ENCODE results near the gene B4GALT3. TPM values are rescaled to one million over a fixed set of nuclear protein-coding genes. Genes with fewer than 3 reads are reported as not detected.
A peak's percentile ranks its signal among the peaks of the same experiment; 100 is the strongest.

Gene B4GALT3
- polyA plus RNA-seq, 3 donors = 16.8 to 50.3 (median 21.0) TPM

DNA sequence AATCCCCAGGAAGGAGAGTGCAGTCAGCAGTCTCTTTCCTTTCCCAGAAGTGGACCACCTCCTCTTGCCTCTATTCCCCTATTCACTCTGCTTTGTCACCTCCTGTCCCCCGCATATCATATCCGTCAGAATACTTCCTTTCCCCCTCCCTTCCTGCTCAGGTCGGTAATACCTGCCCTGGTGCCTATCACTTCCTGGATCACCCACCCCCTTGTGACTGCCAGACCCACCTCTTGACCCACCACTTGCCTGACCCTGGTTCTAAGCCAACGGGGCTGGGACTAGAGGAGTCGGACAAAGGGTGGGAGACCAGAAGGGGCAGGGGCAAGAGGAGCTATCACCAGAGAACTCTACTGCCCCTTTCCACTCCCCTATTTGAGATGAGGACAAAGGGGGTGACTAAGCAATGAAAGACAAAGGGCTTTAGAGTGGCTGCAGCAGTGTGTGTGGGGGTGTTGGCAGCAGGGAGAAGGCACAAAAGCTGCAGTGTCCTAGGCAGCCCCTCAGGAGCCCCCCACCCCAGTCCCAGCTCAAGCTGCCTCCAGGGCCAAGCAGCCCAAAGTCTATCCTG is 23.2 kb upstream of the B4GALT3 start:
- no peak for TF ChIP-seq CTCF (IDR thresholded peaks at IDR 0.05)
- Histone ChIP-seq H3K9me3 (replicated peaks in 1 of 2; ENCODE audit: control insufficient read depth in 1 of 2, insufficient read depth in 1 of 2, low read length in 2 of 2) (no peaks in the 10 kb centered on the region), H3K27me3 (ENCODE audit: control insufficient read depth in 2 of 2, insufficient read depth in 2 of 2, low read length in 2 of 2) (no peaks in the 10 kb centered on the region), H3K4me1 (ENCODE audit: control insufficient read depth in 1 of 2, insufficient read depth in 2 of 2, low read length in 2 of 2) (peaks cover 41 to 55% of the 10 kb centered on the region in 2 donors), H3K79me2 (ENCODE audit: insufficient read depth, low read length) (peaks cover 34% of the 10 kb centered on the region), H2AFZ (ENCODE audit: insufficient read depth, low read depth, low read length, poor library complexity, severe bottlenecking) (peak overlapping the region; percentile 91), H3K4me2 (replicated peaks; ENCODE audit: extremely low read depth, low read length, poor library complexity, severe bottlenecking) (peak overlapping the region; percentile 97), H3K4me3 (replicated peaks in 1 of 3; ENCODE audit: low read depth in 2 of 3, low read length in 3 of 3) (peak overlapping the region in 1 of 3 experiments; percentile 100), H3K9ac (ENCODE audit: insufficient read depth, low read length, poor library complexity, severe bottlenecking) (no peak overlapping the region), H3K36me3 (replicated peaks in 1 of 2; ENCODE audit: control insufficient read depth in 1 of 2, insufficient read depth in 2 of 2, low read length in 2 of 2) (peaks cover under 1 to 24% of the 10 kb centered on the region in 2 donors), H4K20me1 (ENCODE audit: insufficient read depth, low read length) (no peaks in the 10 kb centered on the region), H3K27ac (ENCODE audit: low read depth in 1 of 2, low read length in 2 of 2) (peak overlapping the region; percentile 80 to 95)
- intact Hi-C loops (cut with micrococcal nuclease) = loop anchor here in 1 of 2 donors (5.0 kb wide), 1 partner anchor 187 kb away; no protein-coding TSS in a partner anchor
- H3K27me3 Mint-ChIP-seq (ENCODE audit: low read depth in 3 of 3) = peaks cover 0 to 2% (median 1%) of the 10 kb centered on the region in 3 donors
- peaks cover 52% of the 10 kb centered on the region for H3K4me1 Mint-ChIP-seq
- DNase-seq = no peak
- H3K36me3 Mint-ChIP-seq = peaks cover 13 to 21% of the 10 kb centered on the region in 2 donors
- H3K4me3 Mint-ChIP-seq = no peak overlapping the region
- no peaks in the 10 kb centered on the region for H3K9me3 Mint-ChIP-seq
- peak overlapping the region; percentile 93 to 98 (median 97) for H3K27ac Mint-ChIP-seq
- 45% methylated on average over 3 of the region's 5 CpGs for WGBS (ENCODE audit: insufficient coverage)

GRCh38 chr1:161199506-161200139 is 22.3 kb upstream of the B4GALT3 start:
- peaks cover 57% of the 10 kb centered on the region for H3K4me1 Mint-ChIP-seq
- WGBS (ENCODE audit: insufficient coverage) = 43% methylated on average over 3 of the region's 5 CpGs
- Histone ChIP-seq H3K27me3 (ENCODE audit: control insufficient read depth in 2 of 2, insufficient read depth in 2 of 2, low read length in 2 of 2) (no peaks in the 10 kb centered on the region), H3K9ac (ENCODE audit: insufficient read depth, low read length, poor library complexity, severe bottlenecking) (no peak overlapping the region), H3K36me3 (replicated peaks in 1 of 2; ENCODE audit: control insufficient read depth in 1 of 2, insufficient read depth in 2 of 2, low read length in 2 of 2) (peaks cover 0 to 15% of the 10 kb centered on the region in 2 donors), H3K4me2 (replicated peaks; ENCODE audit: extremely low read depth, low read length, poor library complexity, severe bottlenecking) (no peak overlapping the region), H3K9me3 (replicated peaks in 1 of 2; ENCODE audit: control insufficient read depth in 1 of 2, insufficient read depth in 1 of 2, low read length in 2 of 2) (no peaks in the 10 kb centered on the region), H3K4me1 (ENCODE audit: control insufficient read depth in 1 of 2, insufficient read depth in 2 of 2, low read length in 2 of 2) (peaks cover 50 to 62% of the 10 kb centered on the region in 2 donors), H3K4me3 (replicated peaks in 1 of 3; ENCODE audit: low read depth in 2 of 3, low read length in 3 of 3) (no peak overlapping the region), H4K20me1 (ENCODE audit: insufficient read depth, low read length) (no peaks in the 10 kb centered on the region), H2AFZ (ENCODE audit: insufficient read depth, low read depth, low read length, poor library complexity, severe bottlenecking) (no peak overlapping the region), H3K79me2 (ENCODE audit: insufficient read depth, low read length) (peaks cover 25% of the 10 kb centered on the region), H3K27ac (ENCODE audit: low read depth in 1 of 2, low read length in 2 of 2) (no peak overlapping the region)
- peaks cover 0 to 2% (median 1%) of the 10 kb centered on the region in 3 donors for H3K27me3 Mint-ChIP-seq (ENCODE audit: low read depth in 3 of 3)
- H3K4me3 Mint-ChIP-seq = no peak overlapping the region
- no peak for DNase-seq
- H3K36me3 Mint-ChIP-seq = peaks cover 9 to 14% of the 10 kb centered on the region in 2 donors
- H3K27ac Mint-ChIP-seq = peak overlapping the region in 2 of 7 donors; percentile 5 to 38
- intact Hi-C loops (cut with micrococcal nuclease) = loop anchor here in 1 of 2 donors (5.0 kb wide), 1 partner anchor 188 kb away; no protein-coding TSS in a partner anchor
- TF ChIP-seq CTCF (IDR thresholded peaks at IDR 0.05) = no peak
- no peaks in the 10 kb centered on the region for H3K9me3 Mint-ChIP-seq
